HEK293 (cell line): ENCODE results near the gene NFE2L2.

Source experiments
- CTCF ChIP-seq: fragments of 450-650 bp; formaldehyde crosslinking; IDR thresholded peaks from 2 replicates; pipeline ENCODE4 v1.5.1; 2016; ENCODE audit warnings: missing biosample characterization, missing genetic modification characterization
- PRDM1 ChIP-seq: fragments of 450-650 bp; formaldehyde crosslinking; IDR thresholded peaks from 2 replicates; pipeline ENCODE4; 2016; ENCODE audit warnings: missing biosample characterization, missing genetic modification characterization
- PRDM2 ChIP-seq: fragments of 450-650 bp; formaldehyde crosslinking; IDR thresholded peaks from 2 replicates; pipeline ENCODE4 v1.5.1; 2016; ENCODE audit warnings: missing biosample characterization, missing genetic modification characterization, borderline replicate concordance
- TCF7L2 ChIP-seq: IDR thresholded peaks from 2 replicates; pipeline ENCODE4 v1.6.1; 2011; ENCODE audit warnings: low read depth, mild to moderate bottlenecking, inconsistent platforms, low read length, moderate library complexity, borderline replicate concordance
- TRIM28 ChIP-seq: IDR thresholded peaks from 2 replicates; pipeline ENCODE4 v1.6.1; 2011; ENCODE audit warnings: low read length, control low read depth, borderline replicate concordance
- TSHZ1 ChIP-seq: fragments of 450-650 bp; formaldehyde crosslinking; IDR thresholded peaks from 2 replicates; pipeline ENCODE4 v1.5.1; 2016; ENCODE audit warnings: missing biosample characterization, missing genetic modification characterization, borderline replicate concordance
- ZBTB8A ChIP-seq: fragments of 450-650 bp; formaldehyde crosslinking; IDR thresholded peaks from 2 replicates; pipeline ENCODE4 v1.5.1; 2016; ENCODE audit warnings: missing biosample characterization, missing genetic modification characterization
- ZNF621 ChIP-seq: fragments of 450-650 bp; formaldehyde crosslinking; IDR thresholded peaks from 2 replicates; pipeline ENCODE4 v1.5.1; 2017; ENCODE audit warnings: missing biosample characterization, missing genetic modification characterization
- ZNF639 ChIP-seq: fragments of 450-650 bp; formaldehyde crosslinking; IDR thresholded peaks from 2 replicates; pipeline ENCODE4 v1.5.1; 2016; ENCODE audit warnings: missing biosample characterization, missing genetic modification characterization
- ZSCAN30 ChIP-seq: fragments of 450-650 bp; IDR thresholded peaks from 2 replicates; pipeline ENCODE4 v1.5.1; 2018; ENCODE audit warnings: missing biosample characterization, mild to moderate bottlenecking, missing genetic modification characterization, moderate library complexity
- ZXDB ChIP-seq: fragments of 450-650 bp; formaldehyde crosslinking; IDR thresholded peaks from 2 replicates; pipeline ENCODE4 v1.5.1; 2016; ENCODE audit warnings: missing biosample characterization, missing genetic modification characterization

- TF ChIP-seq ZNF621 (tag by site-specific recombination): no peak
- TF ChIP-seq CTCF: no peak
- TF ChIP-seq TCF7L2: no peak
- TF ChIP-seq ZSCAN30 (tag by site-specific recombination): no peak
- TF ChIP-seq ZNF639: no peak
- no peak for TF ChIP-seq TSHZ1 (tag by site-specific recombination)
- no peak for TF ChIP-seq ZBTB8A (tag by site-specific recombination)
- TF ChIP-seq ZXDB (tag by site-specific recombination): no peak
- TF ChIP-seq PRDM2 (tag by site-specific recombination): no peak
- no peak for TF ChIP-seq TRIM28
- no peak for TF ChIP-seq PRDM1 (tag by site-specific recombination)
Measured at GRCh38 chr2:177306550-177306949, 42.0 kb upstream of the NFE2L2 start.
